ENCODE measurements around the gene MOB3A.

The MOB3A gene

DNA sequence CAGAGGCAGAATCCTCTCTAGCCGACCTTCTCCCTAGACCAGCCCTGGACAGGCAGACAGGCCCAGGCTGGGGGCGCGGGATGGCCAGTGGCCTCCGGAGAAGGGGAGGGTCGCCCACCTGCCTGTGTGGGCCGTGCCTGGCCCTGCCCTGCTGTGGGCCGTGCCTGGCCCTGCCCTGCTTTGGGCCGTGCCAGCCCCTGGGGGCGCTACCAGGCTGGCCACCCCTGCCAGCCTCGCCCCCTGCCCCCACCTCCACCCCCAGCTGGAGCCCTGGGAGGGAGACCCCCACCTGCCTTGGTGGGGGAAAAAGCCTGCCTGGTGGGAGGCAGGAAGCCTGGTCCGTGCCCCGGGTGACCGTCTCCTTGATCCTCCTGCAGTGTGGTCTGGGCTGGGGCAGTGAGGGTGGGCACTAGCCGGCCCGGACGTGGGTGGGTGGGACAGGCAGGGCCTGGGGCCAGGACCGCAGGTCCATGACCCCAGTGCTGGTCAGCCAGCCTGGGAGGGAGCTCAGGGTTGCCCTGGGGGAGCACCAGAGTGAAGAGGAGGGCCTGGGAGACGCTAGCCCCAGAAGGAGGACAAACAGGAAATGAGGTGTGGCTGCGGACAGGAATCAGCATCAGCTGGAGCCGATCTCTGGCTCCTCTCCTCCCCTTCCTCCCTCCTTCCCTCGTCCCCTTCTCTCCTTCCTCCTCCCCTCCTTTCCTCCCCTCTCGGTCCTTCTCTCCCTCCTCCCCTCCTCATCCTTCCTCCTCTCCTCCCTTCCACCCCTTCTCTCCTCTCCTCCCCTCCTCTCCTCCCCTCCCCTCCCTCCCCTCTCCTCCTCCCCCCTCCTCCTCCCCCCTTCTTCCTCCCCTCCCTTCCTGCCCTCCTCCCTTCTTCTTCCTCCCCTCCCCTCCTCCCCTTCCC is 39.9 kb downstream of the MOB3A start:
- DNase-seq, result no peak

DNA sequence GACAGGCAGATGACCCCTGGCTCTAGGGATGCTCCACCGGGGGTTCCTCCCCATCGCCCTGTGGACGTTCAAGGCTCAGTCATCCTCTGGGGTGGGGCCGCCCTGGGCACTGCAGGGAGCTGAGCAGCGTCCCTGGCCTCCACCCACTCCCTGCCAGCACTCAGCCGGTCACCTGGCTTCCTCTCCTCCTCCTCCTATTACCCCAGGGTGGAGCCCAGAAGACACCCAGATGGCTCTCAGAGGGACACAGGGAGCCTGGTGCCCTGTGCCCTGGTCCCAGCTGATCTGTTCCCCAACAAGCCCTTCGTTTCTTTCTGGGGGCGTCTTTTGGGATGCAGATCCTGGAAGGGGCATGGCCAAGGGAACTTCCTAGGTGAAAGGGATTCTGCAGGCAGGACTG is 41.4 kb downstream of the MOB3A start:
- no peak for DNase-seq

GRCh38 chr19:2053601-2054389 is 42.3 kb downstream of the MOB3A start:
- no peak for DNase-seq

GRCh38 chr19:2051773-2052704 is 44.1 kb downstream of the MOB3A start:
- DNase-seq, result peak; percentile 79

- peak; percentile 99 for DNase-seq
Observed at GRCh38 chr19:2050991-2051772, 44.9 kb downstream of the MOB3A start, which contains the start of gene MKNK2. MKNK2 (minus strand) TSS chr19:2051244; CDS start chr19:2050851, 393 bp downstream.

DNA sequence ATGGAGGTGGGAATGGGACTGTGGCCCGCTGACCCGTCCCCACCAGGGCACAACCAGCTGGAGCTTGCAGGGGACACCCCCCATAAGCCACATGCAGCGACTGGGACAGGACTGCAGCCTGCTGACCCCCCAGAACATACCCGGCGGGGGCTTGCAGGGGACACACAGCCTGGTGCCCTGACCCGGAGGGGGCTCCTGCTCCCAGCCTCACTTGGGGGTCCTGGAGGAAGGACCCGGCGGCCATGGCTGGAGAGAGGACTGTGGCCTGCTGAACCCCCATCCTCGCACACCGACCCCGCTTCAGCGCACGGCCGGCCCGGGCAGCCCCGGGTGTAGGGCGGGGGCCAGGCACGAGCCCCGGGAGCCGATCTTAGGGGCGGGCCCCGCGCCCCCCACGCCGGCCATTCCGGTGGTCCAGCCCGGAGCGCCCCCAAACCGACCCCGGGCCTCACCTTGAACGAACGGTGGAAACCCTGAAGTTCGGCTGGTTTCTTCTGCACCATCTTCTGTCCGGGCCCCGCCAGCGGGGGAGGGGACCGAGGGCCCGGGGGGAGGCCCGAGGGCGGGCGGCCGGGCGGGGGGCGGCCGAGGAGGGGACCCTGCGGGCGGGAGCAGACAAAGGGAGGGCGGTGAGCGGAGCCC is 45.7 kb downstream of the MOB3A start:
- DNase-seq, result no peak

- peak; percentile 84 for DNase-seq
Observed at GRCh38 chr19:2049741-2050348, 46.3 kb downstream of the MOB3A start.

GRCh38 chr19:2048959-2049740 is 47.0 kb downstream of the MOB3A start:
- DNase-seq, result no peak

GRCh38 chr19:2048104-2048958 is 47.8 kb downstream of the MOB3A start:
- no peak for DNase-seq

DNA sequence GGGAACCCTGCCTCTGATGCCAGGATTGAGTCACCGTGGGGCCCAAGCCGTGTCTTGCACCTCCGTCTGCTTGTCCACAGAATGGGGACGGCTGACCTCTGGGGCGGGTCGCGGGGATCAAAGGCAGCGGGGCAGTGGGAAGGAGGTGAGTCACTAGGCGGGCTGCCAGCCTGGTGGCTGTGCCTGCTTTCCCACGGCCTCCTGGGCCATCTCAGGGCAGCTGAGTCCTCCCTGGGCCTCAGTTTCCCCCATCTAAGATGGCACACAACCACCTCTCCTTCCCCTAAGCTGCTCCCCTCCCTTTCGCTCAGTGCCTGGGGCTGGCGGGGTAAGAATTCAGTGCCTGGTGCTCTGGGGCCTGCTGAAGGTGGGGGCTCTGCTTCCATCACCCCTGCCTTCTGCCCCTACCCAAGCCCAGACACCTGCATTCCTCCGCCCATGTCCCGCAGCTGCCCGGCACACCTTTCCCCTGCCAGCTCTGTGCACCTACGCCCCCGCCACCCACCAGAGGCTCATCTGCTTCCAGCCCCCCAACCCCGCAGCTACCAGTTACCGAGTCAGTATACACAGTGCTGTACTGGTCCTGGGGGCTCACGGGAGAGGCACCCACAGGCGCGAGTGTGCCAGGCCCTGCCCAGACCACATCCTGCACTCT is 48.5 kb downstream of the MOB3A start:
- peak; percentile 60 for DNase-seq

- no peak for DNase-seq
Observed at GRCh38 chr19:2047076-2047448, 49.1 kb downstream of the MOB3A start.

DNA sequence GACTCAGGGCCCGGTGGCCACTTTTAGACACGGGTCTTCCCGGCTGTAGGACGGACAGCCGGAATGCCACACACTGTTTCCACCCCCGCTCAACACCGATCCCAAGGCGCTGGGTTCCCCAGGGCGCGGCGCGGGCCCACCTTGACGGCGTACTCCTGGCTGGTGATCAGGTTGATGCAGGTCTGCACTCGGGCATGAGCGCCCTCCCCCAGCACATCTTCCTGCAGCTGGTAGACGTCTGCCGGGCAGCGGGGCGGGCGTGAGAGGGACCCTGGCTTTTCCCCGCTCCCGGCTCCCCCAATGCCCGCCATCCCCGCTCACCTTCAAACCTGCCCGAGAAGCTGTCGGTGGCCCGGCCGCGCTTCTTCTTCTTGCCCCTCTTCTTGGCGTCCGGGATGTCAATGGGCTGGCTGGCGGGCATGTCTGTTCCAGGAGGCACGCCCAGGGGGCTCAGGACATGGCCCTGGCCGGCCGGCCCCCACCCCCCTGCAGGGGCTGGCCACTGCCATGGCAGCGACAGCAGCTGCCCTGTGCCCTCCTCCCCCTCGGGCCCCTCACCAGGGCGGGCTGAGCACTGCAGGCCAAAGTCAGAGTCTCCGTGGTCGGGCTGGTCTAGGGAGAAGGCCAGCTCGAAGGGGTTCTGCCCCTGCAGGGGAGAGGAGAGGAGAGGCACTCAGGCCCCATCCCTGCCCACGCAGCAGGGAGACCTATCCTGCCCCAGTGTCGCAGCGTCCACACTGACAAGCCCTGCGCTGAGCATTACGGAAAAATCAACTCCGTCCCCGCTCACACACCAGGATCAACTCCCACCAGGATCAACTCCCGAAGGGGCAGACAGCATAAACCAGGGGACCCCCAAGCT is 49.8 kb downstream of the MOB3A start:
- no peak for DNase-seq

DNA sequence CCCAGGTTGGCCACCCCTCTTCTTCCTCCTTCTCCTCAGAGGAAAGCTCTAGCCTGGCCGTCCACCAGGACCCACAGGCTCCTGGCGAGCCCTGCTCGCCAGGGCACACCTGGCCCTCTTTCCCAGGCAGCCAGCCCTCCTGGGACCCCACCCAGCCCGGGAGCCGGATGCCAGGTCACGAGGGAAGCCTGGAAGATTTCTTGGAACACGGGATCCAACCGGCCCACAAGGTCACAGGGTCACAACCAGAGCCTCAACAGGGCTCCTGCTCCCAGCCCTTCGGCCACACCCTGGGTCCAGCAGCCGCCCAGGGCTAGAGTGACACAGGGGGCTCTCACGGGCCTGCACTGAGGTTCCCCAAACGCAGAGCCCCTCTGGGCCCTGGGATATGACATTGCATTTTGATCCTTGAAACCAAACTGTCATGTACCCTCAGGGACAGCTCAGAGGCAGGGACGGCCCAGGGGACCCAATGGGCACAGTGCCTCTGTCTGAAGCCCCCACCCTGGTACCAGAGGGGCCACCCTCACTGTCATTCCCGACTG is 50.6 kb downstream of the MOB3A start:
- no peak for DNase-seq

- no peak for DNase-seq
Observed at GRCh38 chr19:2044709-2045500, 51.2 kb downstream of the MOB3A start.

GRCh38 chr19:2043961-2044708 is 52.0 kb downstream of the MOB3A start:
- peak; percentile 57 for DNase-seq

DNA sequence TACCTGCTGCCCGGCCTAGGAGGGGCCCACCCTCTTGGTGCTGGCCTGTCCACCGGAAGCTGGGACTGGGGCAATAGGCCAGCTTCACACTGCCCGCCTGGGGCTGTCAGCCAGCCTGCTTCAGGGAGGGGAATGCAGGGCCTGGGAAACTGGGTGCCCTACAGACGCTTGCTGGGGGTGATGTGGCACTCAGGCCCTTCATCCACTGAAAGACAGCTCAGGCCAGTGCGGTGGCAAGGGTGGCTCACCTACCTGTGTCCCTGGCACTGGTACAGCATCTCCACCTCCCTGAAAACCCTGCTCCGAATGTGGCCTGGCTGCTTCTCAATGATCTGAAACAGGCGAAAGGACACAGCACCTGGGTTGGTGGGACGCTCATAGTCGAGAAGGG is 52.9 kb downstream of the MOB3A start:
- DNase-seq, result peak; percentile 62

Measured in activated CD8-positive, alpha-beta memory T cell treated with anti-CD3 and anti-CD28 coated beads for 24 hours (primary cell).